Stimulated activated CD4-positive, alpha-beta T cell treated with anti-CD3 and anti-CD28 coated beads, Interleukin-1b, Interleukin-23, amount 100 ng/mL, for 24 hours (primary cell): ENCODE data around the gene HOXC11.

Experiments
- DNase-seq, 4 experiments: peaks; one replicate each; pipeline ENCODE4 v3.0.0-alpha.2; 2020; ENCODE audit warnings: low read depth in 4 of 4, low spot score in 1 of 4

The HOXC11 gene

DNA sequence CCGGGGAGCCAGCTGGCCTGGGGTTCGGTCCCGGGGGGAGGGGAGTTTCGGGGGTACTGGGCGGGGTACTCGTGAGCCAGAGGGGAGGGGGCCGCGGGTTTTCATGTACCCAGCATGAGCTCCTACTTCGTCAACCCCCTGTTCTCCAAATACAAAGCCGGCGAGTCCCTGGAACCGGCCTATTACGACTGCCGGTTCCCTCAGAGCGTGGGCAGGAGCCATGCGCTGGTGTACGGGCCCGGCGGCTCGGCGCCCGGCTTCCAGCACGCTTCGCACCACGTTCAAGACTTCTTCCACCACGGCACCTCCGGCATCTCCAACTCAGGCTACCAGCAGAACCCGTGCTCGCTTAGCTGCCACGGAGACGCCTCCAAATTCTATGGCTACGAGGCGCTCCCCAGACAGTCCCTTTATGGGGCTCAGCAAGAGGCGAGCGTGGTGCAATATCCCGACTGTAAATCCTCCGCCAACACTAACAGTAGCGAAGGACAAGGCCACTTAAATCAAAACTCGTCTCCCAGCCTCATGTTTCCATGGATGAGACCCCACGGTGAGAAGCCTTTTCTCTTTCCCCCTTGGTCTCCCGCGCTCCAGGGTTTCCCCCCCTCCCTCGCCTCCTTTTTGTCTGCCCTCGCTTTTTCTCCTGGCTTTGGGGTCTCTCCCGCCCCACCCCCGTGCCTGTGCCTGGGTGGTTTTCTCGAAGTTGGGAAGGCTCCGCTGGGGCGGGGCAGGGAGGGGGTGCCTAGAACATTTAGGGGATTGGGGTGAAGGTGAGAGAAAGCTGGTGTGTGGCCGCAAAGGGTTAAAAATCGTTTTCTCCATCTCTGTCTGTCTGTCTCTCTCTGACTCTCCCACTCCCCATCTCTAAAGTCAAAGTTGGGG lies 36.5 kb downstream of the HOXC11 start:
- no peak for DNase-seq

DNA sequence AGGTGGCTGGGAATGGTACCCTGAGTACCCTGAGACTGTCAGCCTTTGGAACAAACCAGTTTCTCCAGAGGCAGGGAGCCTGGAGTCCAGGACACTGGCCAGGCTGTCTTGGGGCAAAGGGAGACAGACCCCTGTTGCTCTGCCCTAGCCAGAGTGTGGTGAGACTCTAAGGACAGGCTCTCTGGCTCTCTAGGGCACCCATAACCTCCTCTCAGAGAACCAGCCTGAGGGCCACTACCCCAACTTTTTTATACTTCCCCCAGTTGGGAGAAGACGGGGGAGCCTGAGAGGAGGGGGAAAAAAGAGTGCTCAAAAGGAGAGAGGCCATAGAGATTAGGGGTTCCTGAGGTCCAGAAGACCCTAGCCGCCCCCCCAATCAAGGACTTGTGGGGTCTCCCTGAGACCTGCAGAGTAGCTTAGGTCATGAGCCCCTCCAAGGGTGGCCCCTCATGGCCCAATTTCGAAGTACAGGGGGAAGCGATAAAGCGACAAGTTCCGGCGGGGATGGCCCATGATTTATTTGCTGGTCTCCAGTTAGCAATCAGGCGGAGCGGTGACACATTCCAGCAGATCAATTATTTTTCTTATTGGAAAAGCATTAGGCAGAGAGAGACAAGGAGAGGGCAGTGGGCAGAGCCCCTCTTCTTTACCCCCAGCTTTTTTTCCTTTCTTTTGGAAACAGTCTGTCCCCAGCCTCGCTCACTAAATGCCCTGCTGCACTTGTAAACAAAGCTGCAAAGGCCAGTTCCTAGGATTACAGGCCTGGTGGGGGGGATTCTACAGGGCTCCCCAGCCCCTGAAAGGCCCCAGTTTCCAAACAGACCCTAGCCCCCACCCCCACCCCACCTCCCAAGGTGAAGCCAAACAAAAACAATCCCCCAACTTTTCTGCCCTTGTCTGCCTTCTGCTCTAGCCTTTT lies 37.4 kb downstream of the HOXC11 start:
- no peak for DNase-seq

DNA sequence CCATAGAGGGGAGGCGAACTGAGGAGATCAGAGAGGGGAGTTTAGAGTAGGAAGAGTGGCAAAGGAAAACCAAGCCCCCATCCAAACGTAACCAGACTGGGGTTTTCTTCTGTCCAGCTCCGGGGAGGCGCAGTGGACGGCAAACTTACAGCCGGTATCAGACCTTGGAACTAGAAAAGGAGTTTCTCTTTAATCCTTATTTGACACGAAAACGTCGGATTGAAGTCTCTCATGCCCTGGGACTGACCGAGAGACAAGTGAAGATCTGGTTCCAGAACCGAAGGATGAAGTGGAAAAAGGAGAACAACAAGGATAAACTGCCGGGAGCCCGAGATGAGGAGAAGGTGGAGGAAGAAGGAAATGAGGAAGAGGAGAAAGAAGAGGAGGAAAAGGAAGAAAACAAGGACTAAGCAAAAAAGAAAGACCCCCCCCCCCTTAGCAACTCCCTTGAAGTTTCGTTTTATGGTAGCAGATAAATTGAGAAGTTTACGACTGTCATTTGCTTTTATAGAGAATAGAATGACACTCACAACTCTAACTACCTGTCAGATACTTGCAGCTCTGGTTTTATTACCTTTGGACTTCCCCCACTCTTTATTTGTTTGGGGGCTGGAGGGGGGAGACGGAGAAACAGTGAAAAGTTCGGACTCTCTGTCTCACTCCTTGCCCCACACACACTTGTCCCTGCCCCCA lies 38.2 kb downstream of the HOXC11 start:
- DNase-seq: no peak

DNA sequence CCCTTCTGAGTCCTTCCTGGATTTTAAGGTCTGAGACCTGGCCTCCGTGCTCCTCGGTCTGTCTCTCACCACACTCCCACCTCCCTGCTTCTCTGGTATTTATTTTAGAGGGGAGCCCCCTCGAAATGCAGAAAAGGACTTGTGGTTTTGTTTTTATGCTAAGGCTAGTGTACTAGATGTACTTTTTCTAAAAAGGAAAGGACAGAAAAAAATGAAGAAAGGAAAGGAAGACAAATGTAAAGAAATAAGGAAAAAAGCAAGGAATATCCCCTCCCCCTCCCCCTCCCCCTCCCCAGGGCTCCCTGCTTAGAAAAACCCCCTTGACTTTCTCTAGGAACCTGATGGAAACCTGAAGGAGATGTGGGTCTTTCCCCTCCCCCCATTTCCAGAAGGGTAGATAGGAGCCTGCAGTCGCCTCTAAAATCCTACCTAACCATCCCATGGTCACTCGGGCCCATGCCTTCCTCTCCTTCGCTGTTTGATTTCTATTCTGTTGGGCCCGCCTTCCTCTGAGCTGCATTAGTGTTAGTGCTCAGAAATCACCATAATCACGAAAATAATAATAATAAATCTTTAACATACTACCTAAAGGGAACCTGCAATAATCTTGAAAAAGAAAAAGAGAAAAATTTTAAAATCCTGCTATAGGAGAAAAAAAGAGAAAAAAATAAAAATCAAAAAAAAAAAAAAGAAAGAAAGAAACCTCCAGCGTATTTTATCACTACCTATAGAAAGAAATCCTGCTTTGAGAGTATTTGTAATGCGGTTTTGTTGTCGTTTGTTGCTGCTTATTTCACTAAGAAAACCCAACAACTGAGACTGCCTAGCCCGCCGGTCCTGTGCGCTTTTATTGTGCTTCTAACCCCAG lies 39.0 kb downstream of the HOXC11 start:
- DNase-seq: no peak

DNA sequence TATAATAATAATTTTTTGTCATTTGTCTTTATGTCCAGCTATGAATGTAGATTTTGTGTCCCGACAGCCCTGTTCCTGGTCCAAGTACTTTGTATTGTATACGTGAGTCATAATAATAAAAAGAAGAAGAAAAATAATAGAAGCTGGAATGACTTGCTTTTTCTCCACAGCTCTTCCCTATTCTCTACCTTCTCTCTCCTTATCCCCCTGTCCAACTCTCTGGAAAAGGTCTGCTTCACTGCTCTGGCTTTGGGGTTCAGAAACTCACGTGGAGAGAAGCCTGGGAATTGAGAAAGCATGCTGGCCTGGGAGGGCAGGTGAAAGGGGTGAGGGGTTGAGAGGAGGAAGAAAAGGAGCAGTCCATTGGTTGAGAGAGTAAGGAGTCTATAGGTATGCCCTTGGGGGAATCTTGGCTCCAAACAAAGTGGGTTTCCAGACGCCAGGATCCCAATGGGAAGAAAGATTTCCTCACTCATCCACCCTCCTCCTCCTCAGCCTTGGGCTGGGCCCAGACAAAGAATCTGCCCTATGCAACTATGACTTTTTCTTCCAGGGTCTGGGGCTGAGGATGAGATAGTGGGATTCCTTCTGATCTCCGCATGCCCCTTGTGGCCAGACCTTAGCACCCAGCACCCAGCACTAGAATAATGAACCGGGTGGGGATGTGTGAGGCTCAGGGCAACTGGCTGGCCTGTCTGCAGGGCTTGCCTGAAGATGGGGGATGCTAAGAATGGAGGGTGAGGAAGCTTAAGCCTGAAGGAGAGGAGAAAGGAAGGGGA lies 39.9 kb downstream of the HOXC11 start:
- no peak for DNase-seq

DNA sequence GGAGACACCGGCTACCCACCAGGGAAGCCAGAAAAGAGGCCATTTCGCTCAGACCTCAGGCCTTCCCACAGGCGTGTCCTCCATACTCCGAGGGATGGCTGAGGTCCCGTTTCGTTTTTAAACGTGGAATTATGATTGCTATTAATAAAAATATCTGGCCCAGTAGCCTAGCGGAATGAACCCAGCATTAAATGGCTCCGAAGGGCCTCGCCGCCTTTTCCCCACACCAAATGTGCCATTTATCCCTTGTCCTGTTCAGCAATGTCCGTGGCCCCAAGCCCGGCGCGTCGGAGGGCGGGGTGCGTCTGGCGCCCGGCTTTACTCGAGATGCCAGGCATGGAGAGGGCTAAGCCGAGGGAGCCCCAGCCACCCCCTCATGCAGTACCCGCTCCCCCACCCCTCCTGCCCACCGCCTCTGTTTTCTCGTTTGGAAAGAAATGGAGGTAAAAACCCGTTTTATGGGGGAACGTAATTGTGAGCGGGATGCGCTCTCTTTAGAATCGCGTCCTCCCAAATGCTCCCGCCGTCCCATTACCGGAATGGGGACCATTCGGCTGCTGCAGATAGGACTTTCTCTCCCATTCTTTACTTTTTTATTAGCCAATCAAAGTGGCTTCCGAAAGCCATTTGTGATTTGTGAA lies 41.6 kb downstream of the HOXC11 start:
- DNase-seq: no peak

DNA sequence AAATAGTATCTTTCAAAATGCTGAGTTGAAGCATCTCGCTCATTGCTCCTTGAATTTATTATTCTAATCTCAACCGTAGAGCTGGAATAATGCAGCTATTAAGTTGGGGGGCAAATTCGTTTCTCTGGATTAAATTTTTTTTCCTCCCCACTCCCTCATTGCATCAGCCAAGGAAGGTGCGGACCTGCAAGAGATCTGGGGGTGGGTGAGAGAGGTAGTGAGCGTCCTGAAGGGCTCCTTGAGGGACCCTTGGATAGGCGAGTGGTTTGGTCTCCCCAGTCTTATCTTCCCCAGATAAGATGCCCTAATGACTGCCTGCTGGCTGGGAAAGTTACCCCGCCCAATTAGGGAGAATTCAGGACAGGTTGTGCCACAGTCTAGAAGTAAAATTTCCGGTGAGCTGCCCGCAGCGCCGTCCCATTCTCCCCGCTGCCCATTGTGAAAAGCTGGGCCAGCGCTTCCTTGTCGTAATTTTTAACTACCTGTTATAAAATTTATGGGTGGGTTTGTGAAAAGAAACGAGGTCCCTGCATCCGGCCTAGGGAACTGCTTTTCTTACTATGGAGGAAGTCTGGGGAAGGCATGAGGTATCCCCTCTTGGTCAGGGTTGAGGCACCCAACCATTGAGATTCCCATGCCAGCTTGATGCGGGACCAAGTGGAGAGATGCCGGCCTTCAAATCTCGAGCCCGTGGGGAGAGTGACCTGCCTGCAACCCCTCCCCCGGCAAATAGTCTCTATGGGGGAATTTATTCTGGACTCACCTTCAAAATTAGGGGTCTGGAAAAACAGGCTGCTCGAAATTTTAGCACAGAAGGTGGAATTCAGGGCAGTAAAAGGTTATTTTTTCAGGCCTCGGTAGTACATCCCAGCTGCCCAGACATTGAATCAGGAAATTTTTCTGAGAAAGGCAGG lies 42.3 kb downstream of the HOXC11 start:
- no peak for DNase-seq

DNA sequence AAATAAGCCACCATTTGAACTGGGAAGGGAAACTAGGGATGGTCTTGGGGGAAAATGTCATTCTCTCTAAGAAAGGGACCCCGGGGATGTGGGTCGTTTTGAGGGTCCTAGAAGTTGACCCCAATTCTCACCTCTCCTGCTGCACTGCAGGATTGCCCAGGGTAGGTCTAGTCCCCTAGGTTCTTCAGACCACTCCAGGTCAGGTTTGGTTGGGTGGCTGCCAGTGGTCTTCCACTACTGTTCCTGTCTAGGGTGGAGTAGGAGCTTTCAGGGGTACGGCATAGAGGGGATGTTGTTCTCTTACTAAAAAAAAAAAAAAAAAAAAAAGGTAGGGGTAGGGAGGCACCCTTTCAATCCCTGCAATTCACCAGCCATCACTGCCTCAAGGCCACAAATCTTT lies 43.1 kb downstream of the HOXC11 start:
- DNase-seq: no peak

DNA sequence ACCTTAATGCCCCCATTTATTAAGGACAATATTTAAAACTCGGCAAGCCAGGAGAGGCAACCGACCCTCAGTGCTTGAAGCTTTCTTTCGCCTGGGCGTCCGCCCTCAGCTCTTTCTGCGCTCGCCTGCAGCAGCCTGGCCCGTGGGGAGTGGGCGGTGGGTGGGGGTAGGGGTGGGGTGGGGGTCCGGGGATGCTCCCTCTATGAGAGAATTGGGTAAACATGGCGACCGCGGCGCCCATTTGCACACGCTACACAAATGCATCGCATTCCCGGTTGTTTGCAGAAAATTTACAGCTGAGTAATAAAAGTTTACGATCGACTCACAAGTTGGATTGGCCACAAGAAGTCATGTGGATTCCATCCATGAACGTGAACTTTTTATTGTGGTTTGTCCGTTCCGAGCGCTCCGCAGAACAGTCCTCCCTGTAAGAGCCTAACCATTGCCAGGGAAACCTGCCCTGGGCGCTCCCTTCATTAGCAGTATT lies 43.6 kb downstream of the HOXC11 start:
- no peak for DNase-seq

DNA sequence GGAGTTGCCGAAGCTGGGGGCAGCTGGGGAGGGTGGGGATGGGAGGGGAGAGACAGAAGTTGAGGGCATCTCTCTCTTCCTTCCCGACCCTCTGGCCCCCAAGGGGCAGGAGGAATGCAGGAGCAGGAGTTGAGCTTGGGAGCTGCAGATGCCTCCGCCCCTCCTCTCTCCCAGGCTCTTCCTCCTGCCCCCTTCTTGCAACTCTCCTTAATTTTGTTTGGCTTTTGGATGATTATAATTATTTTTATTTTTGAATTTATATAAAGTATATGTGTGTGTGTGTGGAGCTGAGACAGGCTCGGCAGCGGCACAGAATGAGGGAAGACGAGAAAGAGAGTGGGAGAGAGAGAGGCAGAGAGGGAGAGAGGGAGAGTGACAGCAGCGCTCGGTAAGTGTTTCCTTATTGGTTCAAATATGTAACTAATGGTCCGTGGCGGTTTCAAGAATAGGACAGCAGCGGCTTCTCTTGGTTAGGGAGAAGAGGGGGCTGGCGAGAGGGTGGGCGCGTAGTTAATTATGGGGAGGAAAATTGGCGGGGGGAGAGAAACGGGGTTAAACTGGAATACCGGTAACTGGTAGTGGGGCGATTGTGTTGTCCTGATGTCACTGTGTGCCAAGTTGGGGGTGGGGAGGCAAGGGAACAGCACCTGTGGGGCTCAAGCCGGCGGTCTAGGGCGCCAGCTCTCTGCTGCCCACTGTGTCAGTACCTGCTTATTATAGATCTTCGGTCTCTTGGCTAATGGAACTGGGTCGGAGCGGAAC lies 44.3 kb downstream of the HOXC11 start:
- no peak for DNase-seq

DNA sequence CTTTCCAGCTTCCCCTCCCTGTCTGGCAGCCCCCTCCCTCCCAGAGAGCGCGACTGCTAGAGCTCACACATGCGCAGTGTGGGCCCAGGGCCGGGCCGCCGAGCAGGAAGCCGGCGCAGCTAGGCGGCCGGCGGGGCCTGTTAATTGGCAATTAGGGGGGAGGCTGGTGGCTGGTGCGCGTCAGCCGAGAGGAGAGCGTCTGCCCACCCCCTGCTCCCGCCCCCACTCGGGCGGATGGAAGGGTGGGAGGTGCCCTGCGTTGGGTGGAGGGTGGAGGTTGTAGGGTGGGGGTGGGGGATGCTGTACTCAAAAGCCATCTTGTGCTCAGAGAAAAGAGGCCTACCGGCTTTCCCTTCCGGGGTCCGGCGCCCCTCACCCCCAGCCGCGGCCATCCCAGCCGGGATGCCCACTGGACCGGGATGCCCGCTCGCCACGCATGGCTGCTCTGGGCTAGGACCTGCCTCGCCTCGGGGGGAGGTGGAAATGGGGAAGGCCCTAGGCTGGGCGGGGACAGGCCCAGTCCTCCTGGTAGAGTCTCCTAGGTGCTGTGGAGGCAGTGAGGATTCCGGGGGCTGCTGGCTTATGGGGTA lies 45.0 kb downstream of the HOXC11 start:
- peak in 3 of 4 experiments; percentile 36 to 60 (median 46) for DNase-seq

DNA sequence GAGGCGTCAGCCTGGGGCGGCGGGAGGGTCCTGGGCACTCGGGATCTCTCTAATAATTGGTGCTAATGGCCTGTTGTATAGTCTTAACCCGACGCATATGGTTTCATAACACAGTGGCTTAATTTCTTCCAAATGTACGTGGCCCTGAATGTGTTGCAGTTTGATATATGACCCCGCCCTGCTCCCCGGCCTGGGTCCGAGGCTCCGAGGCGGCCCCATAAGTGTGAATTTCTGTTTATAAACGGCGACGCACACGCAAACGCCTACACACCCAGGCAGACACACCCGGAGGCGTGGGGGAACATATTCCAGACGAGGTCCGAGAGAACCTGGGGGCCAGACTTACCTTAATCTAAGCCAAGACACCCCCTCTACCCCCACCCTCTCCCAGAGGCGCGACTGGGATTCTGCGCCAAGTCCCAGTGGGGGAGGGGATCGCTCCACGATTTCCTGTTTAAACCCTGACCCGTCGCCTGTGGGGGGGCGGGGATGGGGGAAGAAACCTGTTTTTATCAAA lies 45.6 kb downstream of the HOXC11 start:
- DNase-seq: no peak

DNA sequence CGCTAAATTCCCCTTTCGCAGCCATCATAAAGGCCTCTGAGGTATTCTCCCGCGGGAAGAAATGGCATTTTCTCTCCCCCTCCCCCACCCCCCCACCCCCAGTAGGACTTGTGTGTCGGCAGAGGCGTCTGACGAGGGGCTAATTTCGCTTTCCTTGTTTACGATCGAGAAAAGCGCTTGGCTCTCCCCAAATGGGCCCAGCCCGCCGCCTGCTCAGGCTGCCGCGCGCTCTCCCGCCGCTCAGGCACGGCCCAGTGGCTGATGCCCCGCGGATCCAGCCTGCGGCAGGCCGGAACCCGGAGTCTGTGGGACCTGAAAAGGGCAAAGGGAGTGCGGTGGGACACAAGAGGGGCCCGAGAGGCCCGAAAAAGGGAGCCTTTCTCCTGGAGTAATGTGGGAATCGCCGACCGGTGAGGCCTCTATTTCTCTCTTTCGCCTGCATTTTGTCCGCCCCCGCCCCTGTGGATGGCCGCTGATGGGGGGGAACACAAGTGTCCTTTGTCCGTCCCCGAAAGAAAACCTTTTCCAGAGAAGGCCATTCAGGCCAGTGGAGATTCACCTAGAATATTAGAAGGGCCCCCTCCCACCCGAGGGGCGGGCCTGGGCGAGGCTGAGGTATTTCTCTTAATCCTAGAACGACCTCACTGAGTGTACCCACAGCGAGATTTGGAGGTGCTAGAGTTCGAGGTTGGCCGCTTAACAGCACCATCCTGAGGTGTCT lies 46.3 kb downstream of the HOXC11 start:
- DNase-seq: no peak

DNA sequence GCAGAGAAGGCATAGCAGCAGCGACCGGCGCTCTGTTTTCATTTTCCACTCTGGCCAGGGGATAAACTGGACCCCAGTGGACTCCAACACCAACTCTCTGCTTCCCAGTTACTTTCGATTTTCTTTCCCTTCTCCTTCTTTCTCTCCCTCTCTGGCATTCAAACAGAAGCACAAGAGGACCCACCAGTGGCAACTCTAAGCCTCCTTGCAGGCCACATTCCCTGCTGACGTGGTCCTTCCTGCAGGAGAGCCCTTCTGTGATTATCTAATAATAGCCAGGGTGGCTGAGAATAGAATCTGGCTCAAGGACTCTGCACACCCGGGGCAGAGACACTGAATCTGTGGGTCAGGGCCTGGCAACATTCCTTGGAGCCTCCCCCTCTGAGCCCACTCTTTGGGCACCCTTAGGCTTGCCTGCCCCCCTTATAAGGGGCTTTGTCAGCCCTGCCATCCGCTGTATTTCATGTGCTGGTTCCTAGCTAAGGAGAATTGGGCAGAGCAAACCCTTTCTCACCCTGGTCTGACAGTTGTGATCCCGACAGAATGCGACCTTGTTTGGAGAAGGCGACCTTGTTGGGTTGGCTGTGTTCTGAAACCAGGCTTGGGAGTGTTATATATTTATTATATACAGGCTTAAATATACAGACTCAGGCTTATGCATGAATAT lies 47.1 kb downstream of the HOXC11 start:
- no peak for DNase-seq

DNA sequence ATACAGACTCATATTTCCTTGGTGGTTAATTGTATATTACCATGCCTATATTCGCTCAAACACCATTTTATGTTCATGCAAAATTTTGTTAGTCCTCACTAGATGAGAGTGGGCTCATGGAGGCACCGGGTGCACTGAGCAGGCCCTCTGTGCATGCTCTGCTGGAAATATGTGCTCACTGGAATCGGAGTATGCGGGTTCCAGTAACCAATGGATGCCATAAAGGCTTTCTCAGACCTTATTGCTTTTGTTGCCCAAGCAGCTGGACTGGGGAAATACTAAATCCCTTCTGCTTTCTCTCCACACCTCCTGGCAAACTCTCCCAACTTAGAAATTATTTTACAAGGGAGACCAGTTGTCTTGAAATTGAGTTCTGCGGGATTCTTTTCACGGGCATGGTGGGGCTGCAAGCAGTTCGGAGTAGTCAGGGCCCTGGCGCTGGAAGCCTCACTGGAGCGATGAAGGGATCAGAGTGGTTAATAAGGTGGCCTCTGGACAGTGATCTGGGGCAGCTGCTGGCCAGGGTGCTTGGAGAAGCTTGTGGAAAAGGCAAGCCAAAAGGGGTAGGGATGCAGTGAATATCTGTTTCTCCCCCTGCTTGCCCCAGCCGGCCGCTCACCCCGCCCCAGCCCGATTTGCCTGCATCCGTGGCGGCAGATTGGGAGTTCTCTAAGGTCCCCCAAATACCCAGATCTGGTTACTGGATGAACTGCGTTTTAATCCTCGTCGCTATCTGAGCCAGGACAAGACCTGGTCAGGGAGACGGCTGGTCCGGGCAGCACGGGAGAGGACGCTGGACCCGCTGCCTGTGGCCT lies 47.9 kb downstream of the HOXC11 start:
- no peak for DNase-seq
